Measurements from ENCODE around the gene MYO1D. TPM values are rescaled to one million over a fixed set of nuclear protein-coding genes. Genes with fewer than 3 reads are reported as not detected.
A peak's percentile ranks its signal among the peaks of the same experiment; 100 is the strongest.

MYO1D gene
- total RNA-seq, 1 donor from 2014 or later: 73.3 TPM

- peak; percentile 48 for DNase-seq
- H3K4me3 ChIP-seq: no peak overlapping the region
- no peak overlapping the region for H3K27ac ChIP-seq
- no peaks in the 10 kb centered on the region for H3K36me3 ChIP-seq
- no peaks in the 10 kb centered on the region for H3K9me3 ChIP-seq
- no peaks in the 10 kb centered on the region for H3K27me3 ChIP-seq
- ATAC-seq: no peak
- TF ChIP-seq CTCF (IDR thresholded peaks at IDR 0.05): no peak
- H3K4me1 ChIP-seq: peaks cover 7% of the 10 kb centered on the region
- intact Hi-C loops (cut with DNase I): no loop called here
These were observed 379.3 kb downstream of the MYO1D start for GRCh38 chr17:32497431-32498205.

GRCh38 chr17:32496395-32497073 lies 380.4 kb downstream of the MYO1D start:
- no peaks in the 10 kb centered on the region for H3K9me3 ChIP-seq
- TF ChIP-seq CTCF (IDR thresholded peaks at IDR 0.05): no peak
- no peaks in the 10 kb centered on the region for H3K36me3 ChIP-seq
- DNase-seq (peak; percentile 47), ATAC-seq (no peak)
- H3K4me3 ChIP-seq: no peak overlapping the region
- H3K27me3 ChIP-seq: no peaks in the 10 kb centered on the region
- peaks cover 7% of the 10 kb centered on the region for H3K4me1 ChIP-seq
- H3K27ac ChIP-seq: no peak overlapping the region
- intact Hi-C loops (cut with DNase I): no loop called here

GRCh38 chr17:32495359-32496231 lies 381.3 kb downstream of the MYO1D start:
- ATAC-seq (peak; percentile 38), DNase-seq (peak; percentile 69)
- Histone ChIP-seq H3K27ac (no peak overlapping the region), H3K9me3 (no peaks in the 10 kb centered on the region), H3K4me1 (peaks cover 7% of the 10 kb centered on the region), H3K4me3 (no peak overlapping the region), H3K27me3 (no peaks in the 10 kb centered on the region), H3K36me3 (no peaks in the 10 kb centered on the region)
- no peak for TF ChIP-seq CTCF (IDR thresholded peaks at IDR 0.05)
- intact Hi-C loops (cut with DNase I): no loop called here

GRCh38 chr17:32494621-32495358 lies 382.1 kb downstream of the MYO1D start:
- intact Hi-C loops (cut with DNase I): no loop called here
- Histone ChIP-seq H3K4me3 (no peak overlapping the region), H3K36me3 (no peaks in the 10 kb centered on the region)

More at GRCh38 chr17:32494621-32495358, 382.1 kb downstream of the MYO1D start:
- peaks cover 7% of the 10 kb centered on the region for H3K4me1 ChIP-seq
- H3K9me3 ChIP-seq: no peaks in the 10 kb centered on the region
- ATAC-seq (no peak), DNase-seq (no peak)
- H3K27me3 ChIP-seq: no peaks in the 10 kb centered on the region
- no peak for TF ChIP-seq CTCF (IDR thresholded peaks at IDR 0.05)
- no peak overlapping the region for H3K27ac ChIP-seq

Measured in upper lobe of right lung (tissue), 1 donor.